NCI-H2227 (cell line): Measurements from ENCODE around the gene FSTL4.

ENCODE experiments used
- DNase-seq: peaks from one replicate; lab custom pipeline; 2025; ENCODE audit not compliant: unreplicated experiment; lab: John Stamatoyannopoulos, UW

The FSTL4 gene

DNA sequence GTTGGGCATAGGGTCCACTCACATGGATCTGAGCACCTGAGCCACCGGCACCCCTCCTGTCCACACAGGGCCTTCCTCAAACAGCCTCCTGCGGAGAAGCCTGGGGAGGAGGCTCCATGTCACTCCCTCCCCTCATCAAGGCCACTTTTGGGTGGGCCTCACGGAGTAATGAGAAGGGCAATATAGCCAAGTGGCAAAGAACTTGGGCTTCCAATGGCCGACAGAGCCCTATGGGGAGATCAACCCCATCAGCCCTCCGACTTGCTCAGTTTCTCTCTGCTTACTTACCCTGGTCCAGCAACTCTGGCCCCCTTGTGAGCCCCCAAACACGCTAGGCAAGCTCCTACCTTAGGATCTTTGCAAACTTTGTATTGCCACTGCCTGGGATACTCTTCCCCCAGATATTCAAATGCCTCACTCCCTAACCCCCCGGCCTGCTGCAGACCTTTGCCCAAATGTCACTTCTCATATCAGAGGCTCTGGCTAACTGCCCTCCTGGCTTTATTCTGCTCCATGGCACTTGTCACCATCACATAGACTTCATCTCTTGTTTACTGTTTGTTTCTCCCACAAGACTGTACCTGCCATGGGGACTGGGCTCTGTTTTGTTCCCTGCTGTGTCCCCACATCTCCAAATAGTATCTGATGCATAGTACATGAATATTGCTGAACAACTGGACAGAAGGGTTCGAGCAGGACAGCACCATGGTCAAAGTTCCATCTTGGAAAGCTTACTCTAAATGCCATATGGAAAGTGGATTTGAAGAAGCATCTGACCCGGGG is 220.8 kb downstream of the FSTL4 start:
- no peak for DNase-seq

GRCh38 chr5:133390416-133391353 is 221.7 kb downstream of the FSTL4 start:
- DNase-seq: no peak

DNA sequence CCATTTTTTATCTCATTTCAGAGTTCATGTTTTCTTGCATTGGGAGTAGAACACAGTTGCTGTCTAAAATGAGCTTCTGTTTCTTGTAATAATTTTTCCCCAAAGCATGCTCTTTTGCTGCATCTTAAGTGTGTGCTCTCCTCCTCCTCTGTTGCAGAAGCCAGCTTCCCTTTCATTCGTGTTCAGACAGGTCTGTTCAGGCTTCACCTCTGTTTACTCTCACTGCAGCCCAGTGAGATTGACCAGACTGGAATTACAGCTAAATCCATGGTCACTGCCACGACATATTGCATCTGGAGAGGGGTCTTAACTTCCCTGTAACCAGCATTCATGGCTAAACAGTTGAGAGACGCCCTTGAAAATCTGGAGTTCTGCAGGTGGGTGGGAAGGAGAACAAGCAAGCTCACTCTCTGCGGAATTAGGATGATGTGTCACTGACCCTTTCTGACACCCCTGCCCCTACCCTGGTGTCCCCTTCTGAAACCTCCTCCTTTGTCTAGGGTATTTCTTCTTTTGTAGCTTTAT is 223.2 kb downstream of the FSTL4 start:
- DNase-seq: no peak

DNA sequence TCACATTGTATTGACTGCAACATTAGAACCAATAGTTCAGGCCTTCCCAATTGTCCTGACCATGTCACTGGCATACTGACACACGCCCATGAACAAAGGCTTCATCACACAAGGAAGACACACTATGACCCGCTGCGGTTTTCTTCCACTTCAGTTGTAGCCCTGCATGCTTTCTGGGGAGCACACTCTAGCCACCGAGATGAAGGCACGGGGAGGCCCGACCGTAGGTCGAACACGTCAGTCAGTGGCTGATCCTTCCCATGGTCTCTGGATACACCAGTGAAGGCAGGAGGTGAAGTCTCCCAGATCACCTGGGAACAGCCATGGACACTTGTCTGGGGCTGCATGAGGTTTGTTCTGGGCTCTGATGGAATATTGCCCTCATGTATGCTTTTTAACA is 224.7 kb downstream of the FSTL4 start:
- DNase-seq: no peak

- DNase-seq: no peak
Measured at GRCh38 chr5:133387091-133387490, 225.2 kb downstream of the FSTL4 start.

DNA sequence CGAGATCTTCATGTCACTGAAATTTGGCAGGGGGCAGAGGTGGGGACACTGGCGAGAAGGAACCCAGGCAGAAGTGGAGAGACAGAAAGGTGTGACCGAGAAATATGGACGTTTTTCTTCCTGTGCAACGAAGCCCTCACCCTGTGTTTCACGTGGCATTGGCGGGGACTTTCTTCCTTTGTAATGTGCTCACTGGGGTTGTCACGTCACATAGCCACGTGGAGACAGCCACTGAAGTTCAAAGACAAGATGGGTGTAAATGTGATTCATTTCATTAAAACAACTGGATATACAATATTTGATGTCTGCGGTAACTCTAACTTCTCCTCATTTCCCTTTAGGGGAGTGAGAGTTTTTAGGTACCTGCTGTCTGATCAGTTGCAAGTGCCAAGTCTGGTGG is 225.7 kb downstream of the FSTL4 start:
- no peak for DNase-seq

GRCh38 chr5:133385346-133385745 is 227.0 kb downstream of the FSTL4 start:
- DNase-seq: no peak

DNA sequence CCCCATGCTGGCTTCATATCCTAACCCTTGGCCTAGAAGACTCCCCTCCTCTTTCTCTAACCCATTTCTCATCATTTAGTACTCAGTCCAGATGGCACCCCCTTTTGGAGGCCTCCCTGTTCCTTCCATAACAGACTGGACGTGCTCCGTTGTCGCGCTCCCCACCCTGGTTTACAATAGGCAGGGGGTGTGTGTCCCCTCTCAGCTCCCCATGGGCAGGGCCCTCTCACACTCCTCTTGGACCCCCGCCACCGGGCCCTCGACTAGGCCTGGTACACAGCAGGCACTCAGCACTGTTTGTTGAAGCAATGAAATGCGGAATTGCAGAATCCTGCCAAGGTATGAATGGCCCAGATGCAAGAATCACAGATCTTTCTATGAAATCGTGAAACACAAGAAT is 227.4 kb downstream of the FSTL4 start:
- no peak for DNase-seq

GRCh38 chr5:133384120-133384855 is 228.1 kb downstream of the FSTL4 start:
- DNase-seq: no peak

- DNase-seq: no peak
Measured at GRCh38 chr5:133383580-133383939, 228.8 kb downstream of the FSTL4 start.

DNA sequence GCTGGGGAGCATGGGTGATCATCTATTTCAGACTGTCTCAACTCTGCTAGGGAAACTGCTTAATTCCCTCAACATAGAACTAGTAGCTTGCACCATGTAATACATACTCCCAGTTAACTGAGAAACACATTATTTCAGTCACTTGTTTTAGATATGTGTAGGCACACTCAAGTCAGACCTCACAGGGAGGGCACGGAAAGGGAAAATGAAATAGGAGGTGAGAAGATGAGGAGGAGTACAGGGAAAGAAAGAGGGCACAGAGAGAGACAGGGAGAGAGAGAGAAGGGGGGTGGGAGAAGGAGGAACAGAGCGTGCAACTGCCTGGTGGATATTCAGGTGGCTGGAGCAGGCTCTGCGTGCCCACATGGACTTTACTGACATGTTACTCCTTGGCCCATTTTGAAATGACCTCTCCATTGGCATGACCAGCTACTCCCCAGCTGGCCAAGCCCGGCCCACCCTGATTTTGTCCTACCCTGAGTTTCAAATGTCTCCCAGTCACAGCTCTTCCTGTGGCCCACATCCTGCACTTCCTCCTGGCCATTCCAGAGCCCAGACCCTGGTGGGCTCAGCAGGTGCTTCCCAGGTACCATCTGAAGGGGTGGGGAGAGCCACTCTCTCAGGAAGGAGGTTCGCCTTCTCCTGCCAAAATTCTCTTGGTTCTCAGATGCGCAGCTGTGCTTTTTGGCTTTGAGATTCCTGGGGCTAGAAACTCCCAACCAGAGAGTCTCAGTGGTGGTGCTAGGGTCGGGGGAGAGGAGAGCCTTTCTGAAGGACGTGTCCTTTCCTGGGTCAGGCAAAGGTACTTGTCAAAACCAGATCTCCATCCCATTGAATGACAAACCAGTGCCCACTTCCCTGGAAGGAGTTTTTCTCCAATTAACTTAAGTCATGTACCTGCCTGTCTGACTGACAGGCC is 229.4 kb downstream of the FSTL4 start:
- DNase-seq: no peak

GRCh38 chr5:133381571-133382365 is 230.6 kb downstream of the FSTL4 start:
- DNase-seq: no peak

DNA sequence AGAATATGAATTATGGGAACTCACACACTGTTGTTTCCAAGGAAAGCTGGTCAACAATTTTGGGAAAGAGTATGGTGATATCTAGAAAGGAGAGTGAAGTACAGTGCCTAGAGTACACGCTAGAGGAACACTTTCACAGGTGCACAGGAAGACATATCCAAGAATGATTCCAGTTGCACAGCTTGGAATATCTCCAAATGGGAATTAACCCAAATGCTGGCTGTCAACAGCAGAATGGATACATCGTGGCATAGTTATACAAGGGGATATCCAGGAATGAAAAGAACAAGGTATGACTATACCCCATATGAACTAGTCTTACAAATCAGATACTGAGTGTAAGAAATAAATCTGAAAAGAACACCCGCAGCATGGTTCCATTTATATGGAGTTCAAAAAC is 231.3 kb downstream of the FSTL4 start:
- DNase-seq: no peak

- no peak for DNase-seq
Measured at GRCh38 chr5:133377736-133378135, 234.6 kb downstream of the FSTL4 start.

GRCh38 chr5:133376986-133377385 is 235.4 kb downstream of the FSTL4 start:
- DNase-seq: no peak

GRCh38 chr5:133373121-133373870 is 239.0 kb downstream of the FSTL4 start:
- no peak for DNase-seq

DNA sequence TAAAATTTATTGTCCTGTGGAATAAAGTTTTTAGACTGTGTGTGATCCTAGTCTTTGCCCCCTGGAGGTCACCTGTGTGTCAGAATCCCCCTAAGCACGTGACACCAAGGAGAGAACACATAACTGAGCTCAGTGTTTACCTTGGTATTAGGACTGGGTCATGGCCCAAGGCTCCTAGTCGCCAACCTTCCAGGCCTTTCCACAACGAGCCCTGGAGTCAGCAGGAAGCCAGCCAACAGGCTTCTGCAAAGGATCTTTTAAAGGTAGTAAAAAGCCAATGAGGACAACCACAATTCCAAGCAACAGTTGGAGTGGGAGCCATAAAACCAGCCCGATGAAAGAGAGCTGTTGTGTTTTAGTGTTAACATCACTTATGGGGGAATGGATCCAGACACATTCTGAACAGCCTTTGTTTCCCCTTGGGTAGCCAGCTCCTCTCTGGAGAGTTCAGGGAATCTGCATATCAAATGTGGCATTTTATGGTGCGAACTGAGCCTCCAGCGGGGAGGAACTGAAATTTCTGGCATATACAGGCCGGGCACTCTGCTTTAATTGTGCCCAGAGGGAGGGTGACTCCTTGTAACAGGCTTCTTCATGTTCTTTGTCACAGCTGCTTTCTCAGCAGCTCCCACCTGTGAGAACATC is 239.9 kb downstream of the FSTL4 start:
- no peak for DNase-seq
